ENCODE measurements around the gene TAMALIN.

DNA sequence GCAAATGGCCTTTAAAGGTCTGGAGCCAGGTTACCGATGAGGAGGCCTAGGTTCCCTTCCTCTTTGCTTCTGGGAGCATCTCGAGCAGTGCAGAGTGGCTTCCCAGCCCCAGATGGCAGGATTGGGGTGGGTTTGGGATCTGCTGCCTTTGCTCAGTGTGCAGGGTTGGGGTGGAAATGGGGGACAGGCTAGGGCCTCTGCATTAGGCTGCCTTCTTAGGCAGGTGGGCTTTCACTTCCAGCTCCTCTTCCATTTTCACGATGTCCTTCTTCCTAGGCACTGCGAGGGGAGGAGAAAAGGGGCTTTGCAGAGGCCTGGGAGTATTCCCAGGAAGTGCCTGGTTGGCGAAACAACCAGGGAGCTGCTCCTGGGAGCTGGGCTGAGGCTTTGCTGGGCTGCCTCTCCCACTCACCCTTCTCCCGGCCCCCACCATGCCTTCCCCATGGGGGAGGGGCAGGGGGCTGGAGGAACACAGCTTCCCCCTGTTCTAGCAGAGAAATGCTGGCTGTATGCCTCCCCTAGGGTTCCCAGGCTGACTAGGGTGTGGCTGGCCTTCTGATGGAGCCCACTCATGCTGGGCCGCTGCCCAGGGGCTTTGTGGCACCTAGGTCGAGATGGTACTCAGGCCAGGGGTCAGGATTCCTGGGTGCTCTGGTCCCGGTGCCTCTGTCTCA is 46.9 kb downstream of the TAMALIN start:
- TF ChIP-seq GATA2 (IDR thresholded peaks at IDR 0.05; ENCODE audit: low read depth, low read length) (no peak), GATA3 (IDR thresholded peaks at IDR 0.05; ENCODE audit: low read depth, low read length) (no peak)

Measured in SH-SY5Y (cell line).